Measurements from ENCODE around the gene NAP1L4. TPM values are rescaled to one million over a fixed set of nuclear protein-coding genes. Genes with fewer than 3 reads are reported as not detected.

Gene NAP1L4
- total RNA-seq, 1 experiment from 2014 or later, result 212 TPM

- no peak for TF ChIP-seq CTCF (conservative IDR thresholded peaks at IDR 0.05)
- Histone ChIP-seq H3K18ac (ENCODE audit: insufficient read length, low read depth, low read length) (no peak overlapping the region), H2BK120ac (ENCODE audit: low read depth, low read length, poor library complexity, severe bottlenecking) (no peak overlapping the region), H2AFZ (ENCODE audit: low read length) (no peak overlapping the region), H3K14ac (ENCODE audit: insufficient read depth, low read length) (no peak overlapping the region), H3K79me2 (ENCODE audit: insufficient read depth, low read length) (no peaks in the 10 kb centered on the region), H2AK5ac (ENCODE audit: insufficient read length, low read length) (no peak overlapping the region), H4K91ac (ENCODE audit: insufficient read length, low read depth, low read length) (no peak overlapping the region), H2BK15ac (ENCODE audit: low read depth, low read length) (no peak overlapping the region), H2BK20ac (ENCODE audit: low read depth, low read length, poor library complexity, severe bottlenecking) (no peak overlapping the region), H4K8ac (replicated peaks; ENCODE audit: insufficient read length, low read depth, low read length) (no peak overlapping the region), H3K4me2 (ENCODE audit: insufficient read depth, insufficient read length, low read length) (no peak overlapping the region), H3K4ac (ENCODE audit: low read depth, low read length) (no peak overlapping the region), H3K4me1 (ENCODE audit: insufficient read depth, low read length) (no peaks in the 10 kb centered on the region), H2BK12ac (ENCODE audit: insufficient read length, low read depth, low read length) (no peak overlapping the region), H3K23ac (ENCODE audit: insufficient read length, low read depth, low read length) (no peak overlapping the region), H3K27me3 (ENCODE audit: insufficient read depth, low read length) (peaks cover 18% of the 10 kb centered on the region; the same call in 1 of the 2 replicates), H2BK5ac (ENCODE audit: insufficient read length, low read length) (no peak overlapping the region), H3K9ac (ENCODE audit: extremely low read depth, insufficient read length, low read length) (no peak overlapping the region), H3T11ph (ENCODE audit: low read length) (no peak overlapping the region), H3K23me2 (ENCODE audit: insufficient read length, low read depth, low read length, poor library complexity, severe bottlenecking) (peaks cover 3% of the 10 kb centered on the region), H3K79me1 (ENCODE audit: insufficient read depth, low read depth, low read length, poor library complexity, severe bottlenecking) (no peaks in the 10 kb centered on the region), H3K56ac (ENCODE audit: insufficient read length, low read depth, low read length) (no peak overlapping the region), H4K5ac (ENCODE audit: insufficient read length, low read depth, low read length) (no peak overlapping the region), H3K27ac (ENCODE audit: insufficient read length, low read depth, low read length) (no peak overlapping the region), H4K20me1 (ENCODE audit: control insufficient read depth, insufficient read depth, insufficient read length) (no peaks in the 10 kb centered on the region), H3K9me3 (ENCODE audit: control insufficient read depth, low read depth, low read length) (no peaks in the 10 kb centered on the region)
- Mint-ChIP-seq H3K27ac (peak overlapping the region in 1 of 3 experiments; percentile 31; a peak in 1 of 7 replicates), H3K36me3 (ENCODE audit: insufficient read depth in 1 of 3, low read depth in 3 of 3) (peaks cover 0 to 5% (median 0%) of the 10 kb centered on the region in 3 experiments; a peak in 1 of 7 replicates), H3K9me3 (peaks cover 0 to 2% of the 10 kb centered on the region in 2 experiments; a peak in 3 of 5 replicates), H3K4me1 (peaks cover 3 to 4% of the 10 kb centered on the region in 2 experiments; a peak in 1 of 4 replicates), H3K4me3 (no peak overlapping the region; a peak in 1 of 5 replicates), H3K27me3 (ENCODE audit: low read depth) (peaks cover 33% of the 10 kb centered on the region)
- no peak for DNase-seq
- WGBS (ENCODE audit: extremely low coverage, insufficient read length, low lambda C conversion rate), result no CpG with 5 or more reads among the region's 30 CpGs
Measured at GRCh38 chr11:2924821-2925675, 67.1 kb downstream of the NAP1L4 start.

All from H9 (cell line).